DOHH2 (cell line): ENCODE data around the gene ANAPC16.

Experiments used
- H3F3A ChIP-seq: fragments of 200-600 bp; sonication (generic), shearing (Covaris generic); 2 replicates; pipeline ENCODE4 v1.6.0; 2016; ENCODE audit warnings: antibody characterized with exemption, mild to moderate bottlenecking; ENCODE audit not compliant: control insufficient read depth, insufficient read depth
- H3K27ac ChIP-seq: fragments of 200-600 bp; sonication (generic); 2 replicates; pipeline ENCODE4 v1.5.1; 2014; ENCODE audit warnings: low read depth, mild to moderate bottlenecking, low read length, moderate library complexity
- H3K27me3 ChIP-seq: fragments of 200-600 bp; sonication (generic); 2 replicates; pipeline ENCODE4 v1.6.1; 2014; ENCODE audit warnings: mild to moderate bottlenecking, low read length, mixed read lengths; ENCODE audit not compliant: control insufficient read depth
- H3K36me3 ChIP-seq: fragments of 200-600 bp; sonication (generic); 2 replicates; pipeline ENCODE4 v1.6.1; 2014; ENCODE audit warnings: mild to moderate bottlenecking, low read length, moderate library complexity, mixed read lengths; ENCODE audit not compliant: control insufficient read depth
- H3K4me1 ChIP-seq: fragments of 200-600 bp; sonication (generic); 2 replicates; pipeline ENCODE4 v1.6.1; 2014; ENCODE audit warnings: mild to moderate bottlenecking, low read length, mixed read lengths; ENCODE audit not compliant: control insufficient read depth
- H3K4me2 ChIP-seq: fragments of 200-600 bp; sonication (generic); 2 replicates; pipeline ENCODE4 v1.6.0; 2014; ENCODE audit warnings: mild to moderate bottlenecking, low read length, moderate library complexity
- H3K4me3 ChIP-seq: fragments of 200-600 bp; sonication (generic); 2 replicates; pipeline ENCODE4 v1.5.1; 2014; ENCODE audit warnings: mild to moderate bottlenecking, low read length, mixed read lengths
- H3K79me2 ChIP-seq: fragments of 200-600 bp; sonication (generic); 2 replicates; pipeline ENCODE4 v1.6.1; 2014; ENCODE audit warnings: mild to moderate bottlenecking, low read length, mixed read lengths; ENCODE audit not compliant: control insufficient read depth
- H3K9me2 ChIP-seq: fragments of 200-600 bp; sonication (generic); replicated peaks from 2 replicates; pipeline ENCODE4 v1.6.1; 2014; ENCODE audit warnings: mild to moderate bottlenecking, low read length, mixed read lengths; ENCODE audit not compliant: control insufficient read depth
- H3K9me3 ChIP-seq: fragments of 200-600 bp; sonication (generic); 2 replicates; pipeline ENCODE4 v1.6.1; 2014; ENCODE audit warnings: antibody characterized with exemption, low read length, mixed read lengths; ENCODE audit not compliant: control insufficient read depth, insufficient read depth
- H4K20me1 ChIP-seq: fragments of 200-600 bp; sonication (generic); 2 replicates; pipeline ENCODE4 v1.6.0; 2014; ENCODE audit warnings: low read depth, mild to moderate bottlenecking, antibody characterized with exemption, low read length, moderate library complexity; ENCODE audit not compliant: control insufficient read depth, insufficient read depth
- CTCF ChIP-seq: fragments of 200-600 bp; sonication (generic); IDR thresholded peaks from one replicate; pipeline ENCODE4 v1.5.1; 2014; ENCODE audit warnings: antibody characterized with exemption, mild to moderate bottlenecking, low read depth, low read length; ENCODE audit not compliant: poor library complexity, severe bottlenecking
- EZH2phosphoT487 ChIP-seq: fragments of 200-600 bp; sonication (generic); IDR thresholded peaks from 2 replicates; pipeline ENCODE4 v1.6.1; 2017; ENCODE audit warnings: borderline replicate concordance, mild to moderate bottlenecking, antibody characterized with exemption, low read length, moderate library complexity, mixed read lengths

Gene ANAPC16

GRCh38 chr10:72218726-72219125, 2.9 kb downstream of the ANAPC16 start:
- no peaks in the 10 kb centered on the region for H3K27me3 ChIP-seq
- peak overlapping the region; percentile 61 for H3K27ac ChIP-seq
- peaks cover 83% of the 10 kb centered on the region for H3K79me2 ChIP-seq
- H3K9me2 ChIP-seq = no peaks in the 10 kb centered on the region
- peaks cover 55% of the 10 kb centered on the region for H3K4me1 ChIP-seq
- H3K4me2 ChIP-seq = peak overlapping the region; percentile 76
- H3K9me3 ChIP-seq = no peaks in the 10 kb centered on the region
- TF ChIP-seq CTCF = no peak
- no peak for TF ChIP-seq EZH2phosphoT487
- H4K20me1 ChIP-seq = peaks cover 9% of the 10 kb centered on the region
- H3F3A ChIP-seq = peaks cover 25% of the 10 kb centered on the region
- peak overlapping the region; percentile 55 for H3K4me3 ChIP-seq
- peaks cover 45% of the 10 kb centered on the region for H3K36me3 ChIP-seq

- no peak for TF ChIP-seq CTCF
- TF ChIP-seq EZH2phosphoT487 = no peak
- Histone ChIP-seq H3K36me3 (peaks cover 51% of the 10 kb centered on the region), H3K27me3 (no peaks in the 10 kb centered on the region), H3K79me2 (peaks cover 84% of the 10 kb centered on the region), H3F3A (peaks cover 25% of the 10 kb centered on the region), H3K4me3 (peak overlapping the region; percentile 55), H3K9me2 (no peaks in the 10 kb centered on the region), H3K9me3 (no peaks in the 10 kb centered on the region), H4K20me1 (peaks cover 9% of the 10 kb centered on the region), H3K4me1 (peaks cover 56% of the 10 kb centered on the region), H3K4me2 (peak overlapping the region; percentile 76), H3K27ac (peak overlapping the region; percentile 61)
Measured at GRCh38 chr10:72219235-72219814, 3.5 kb downstream of the ANAPC16 start.

- Histone ChIP-seq H3K27me3 (no peaks in the 10 kb centered on the region), H3F3A (peaks cover 25% of the 10 kb centered on the region), H4K20me1 (peaks cover 9% of the 10 kb centered on the region), H3K9me3 (no peaks in the 10 kb centered on the region), H3K9me2 (no peaks in the 10 kb centered on the region), H3K4me2 (no peak overlapping the region), H3K4me3 (no peak overlapping the region), H3K27ac (no peak overlapping the region), H3K79me2 (peaks cover 81% of the 10 kb centered on the region), H3K36me3 (peaks cover 57% of the 10 kb centered on the region), H3K4me1 (peaks cover 48% of the 10 kb centered on the region)
- no peak for TF ChIP-seq CTCF
- no peak for TF ChIP-seq EZH2phosphoT487
Measured at GRCh38 chr10:72220637-72221036, 4.8 kb downstream of the ANAPC16 start.
